Fibroblast of lung (primary cell): ENCODE measurements around the gene C6orf132. TPM values are rescaled to one million over a fixed set of nuclear protein-coding genes. Genes with fewer than 3 reads are reported as not detected.

Experiments
- DNase-seq, 2 donors: peaks; one replicate each; pipeline versions ENCODE4 v3.0.0 to v3.0.0-alpha.2; 2010; ENCODE audit warnings: low read depth in 2 of 2
- H2AFZ ChIP-seq: 2 replicates; pipeline ENCODE4 v1.5.1; 2012; ENCODE audit warnings: low read length, control low read depth, inconsistent platforms
- H3K27ac ChIP-seq: 2 replicates; pipeline ENCODE4 v1.5.1; 2011; ENCODE audit warnings: low read length, control low read depth; ENCODE audit not compliant: insufficient read depth
- H3K27me3 ChIP-seq: 2 replicates; pipeline ENCODE4 v1.5.1; 2011; ENCODE audit warnings: mild to moderate bottlenecking, low read length; ENCODE audit not compliant: control insufficient read depth, insufficient read depth
- H3K36me3 ChIP-seq: 2 replicates; pipeline ENCODE4 v1.5.1; 2011; ENCODE audit warnings: low read length; ENCODE audit not compliant: control insufficient read depth, insufficient read depth
- H3K4me1 ChIP-seq: 2 replicates; pipeline ENCODE4 v1.5.1; 2011; ENCODE audit warnings: low read length; ENCODE audit not compliant: control insufficient read depth, insufficient read depth; ENCODE audit errors: extremely low read depth
- H3K4me2 ChIP-seq: 2 replicates; pipeline ENCODE4 v1.5.1; 2011; ENCODE audit warnings: low read length, control low read depth; ENCODE audit not compliant: insufficient read depth; ENCODE audit errors: extremely low read depth
- H3K4me3 ChIP-seq, 4 experiments: fragments of 200-600 bp in 1 of 4; sonication (generic) in 1 of 4; replicated peaks in 1 of 4; 2 replicates each; pipeline ENCODE4 v1.5.1; 2011 to 2016; ENCODE audit warnings: low read length in 4 of 4, low read depth in 3 of 4, mild to moderate bottlenecking in 3 of 4, control low read depth in 2 of 4, inconsistent platforms in 1 of 4, mixed read lengths in 1 of 4; ENCODE audit not compliant: insufficient read depth in 1 of 4; ENCODE audit errors: control extremely low read depth in 1 of 4
- H3K79me2 ChIP-seq: 2 replicates; pipeline ENCODE4 v1.5.1; 2012; ENCODE audit warnings: mild to moderate bottlenecking, low read length, inconsistent platforms; ENCODE audit not compliant: control insufficient read depth, insufficient read depth
- H3K9ac ChIP-seq: 2 replicates; pipeline ENCODE4 v1.5.1; 2011; ENCODE audit warnings: mild to moderate bottlenecking, low read length, control low read depth; ENCODE audit not compliant: insufficient read depth
- H3K9me3 ChIP-seq: 2 replicates; pipeline ENCODE4 v1.5.1; 2012; ENCODE audit warnings: low read depth, low read length; ENCODE audit not compliant: control insufficient read depth, insufficient read depth
- H4K20me1 ChIP-seq: 2 replicates; pipeline ENCODE4 v1.5.1; 2011; ENCODE audit warnings: low read length; ENCODE audit not compliant: control insufficient read depth, insufficient read depth; ENCODE audit errors: extremely low read depth
- CTCF ChIP-seq, 2 donors: IDR thresholded peaks in 1 of 2; conservative IDR thresholded peaks in 1 of 2; 1 replicate in 1 of 2; 2 replicates in 1 of 2; pipeline ENCODE4 v1.5.1; 2011 to 2012; ENCODE audit warnings: low read length in 2 of 2, control low read depth in 1 of 2, inconsistent platforms in 1 of 2, low read depth in 1 of 2, mild to moderate bottlenecking in 1 of 2
- EZH2 ChIP-seq: IDR thresholded peaks from 2 replicates; pipeline ENCODE4 v1.5.1; 2012; ENCODE audit warnings: low read length, control low read depth, mild to moderate bottlenecking; ENCODE audit errors: missing control alignments
- polyA plus RNA-seq, 2 donors: library from polyadenylated mRNA; depleted of rRNA in 1 of 2; stranded (reverse) in 1 of 2; unstranded in 1 of 2; fragments of >200 nt; gene quantifications; 2 replicates each; pipeline ENCODE4 v1.2.1, GENCODE V29; 2011 to 2012; ENCODE audit warnings: missing spikeins in 1 of 2
- total RNA-seq: library from RNA; depleted of rRNA; stranded (reverse); fragments of >200 nt; gene quantifications from 2 replicates; pipeline ENCODE4 v1.2.1, GENCODE V29; 2014

Gene C6orf132
- total and polyA plus RNA-seq, 2 donors (not counting 1 experiment from before 2014, with no cell fraction given), result 0.87 to 1.2 TPM

- Histone ChIP-seq H3K4me1 (no peaks in the 10 kb centered on the region), H3K4me2 (no peak overlapping the region), H3K27me3 (no peaks in the 10 kb centered on the region), H3K79me2 (no peaks in the 10 kb centered on the region), H3K9me3 (no peaks in the 10 kb centered on the region), H3K36me3 (no peaks in the 10 kb centered on the region), H3K9ac (no peak overlapping the region), H4K20me1 (no peaks in the 10 kb centered on the region), H2AFZ (no peak overlapping the region), H3K27ac (no peak overlapping the region), H3K4me3 (peak overlapping the region in 1 of 4 experiments; percentile 10)
- DNase-seq, result no peak
- no peak for TF ChIP-seq CTCF (conservative IDR thresholded peaks at IDR 0.05 in 1 of 2, IDR thresholded peaks at IDR 0.05 in 1 of 2; ENCODE audit: low read depth in 1 of 2, low read length in 2 of 2)
- TF ChIP-seq EZH2, result no peak
Observed at GRCh38 chr6:42177514-42178364, 35.3 kb upstream of the C6orf132 start.

DNA sequence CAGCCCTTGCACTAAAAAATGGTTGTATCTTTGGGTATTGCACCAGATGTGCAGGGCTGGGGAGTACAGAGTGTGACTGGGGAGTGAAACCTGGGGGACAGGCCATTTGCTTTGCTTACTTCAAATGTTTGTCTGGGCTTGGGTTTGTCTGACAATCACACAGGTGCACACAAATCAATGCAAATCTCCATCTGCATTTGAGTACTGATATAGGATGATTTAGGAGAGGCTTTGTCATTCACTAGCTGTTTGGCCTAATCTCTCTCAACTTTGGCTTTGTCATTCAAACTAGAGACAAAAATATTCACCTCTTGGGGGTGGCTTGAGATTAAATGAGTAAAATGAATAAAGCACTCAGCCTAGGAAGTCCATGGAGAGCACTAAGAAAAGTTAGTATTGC is 34.6 kb upstream of the C6orf132 start:
- no peaks in the 10 kb centered on the region for H3K36me3 ChIP-seq
- TF ChIP-seq EZH2 (no peak), CTCF (conservative IDR thresholded peaks at IDR 0.05 in 1 of 2, IDR thresholded peaks at IDR 0.05 in 1 of 2; ENCODE audit: low read depth in 1 of 2, low read length in 2 of 2) (no peak)
- no peaks in the 10 kb centered on the region for H4K20me1 ChIP-seq
- H3K9me3 ChIP-seq, result no peaks in the 10 kb centered on the region
- DNase-seq, result no peak
- no peak overlapping the region for H2AFZ ChIP-seq
- H3K4me1 ChIP-seq, result no peaks in the 10 kb centered on the region
- H3K9ac ChIP-seq, result no peak overlapping the region
- H3K4me2 ChIP-seq, result no peak overlapping the region
- no peak overlapping the region for H3K27ac ChIP-seq
- no peak overlapping the region for H3K4me3 ChIP-seq
- no peaks in the 10 kb centered on the region for H3K79me2 ChIP-seq
- no peaks in the 10 kb centered on the region for H3K27me3 ChIP-seq

- Histone ChIP-seq H3K4me3 (no peak overlapping the region), H2AFZ (no peak overlapping the region), H3K9me3 (no peaks in the 10 kb centered on the region), H4K20me1 (no peaks in the 10 kb centered on the region), H3K4me1 (no peaks in the 10 kb centered on the region), H3K79me2 (no peaks in the 10 kb centered on the region), H3K4me2 (no peak overlapping the region), H3K27ac (no peak overlapping the region), H3K27me3 (no peaks in the 10 kb centered on the region), H3K9ac (no peak overlapping the region), H3K36me3 (no peaks in the 10 kb centered on the region)
- DNase-seq, result no peak
- peak; percentile 20 to 31 for TF ChIP-seq CTCF (conservative IDR thresholded peaks at IDR 0.05 in 1 of 2, IDR thresholded peaks at IDR 0.05 in 1 of 2; ENCODE audit: low read depth in 1 of 2, low read length in 2 of 2)
- TF ChIP-seq EZH2, result no peak
Observed at GRCh38 chr6:42175860-42176259, 33.4 kb upstream of the C6orf132 start.
